ENCODE data around the gene NRROS. TPM values are rescaled to one million over a fixed set of nuclear protein-coding genes. Genes with fewer than 3 reads are reported as not detected.

Gene NRROS
- total and polyA plus RNA-seq, 2 of the 4 experiments (the other 2 are of a cell fraction): 0.10 TPM; not detected in 1

GRCh38 chr3:196707566-196707965 is 68.1 kb downstream of the NRROS start:
- POLR2A ChIA-PET (ENCODE audit: unreplicated experiment): no interaction called here
- H3K27ac ChIP-seq (ENCODE audit: insufficient read depth, low read length): no peak overlapping the region
- intact Hi-C loops (cut with micrococcal nuclease): no loop called here

More at GRCh38 chr3:196707566-196707965, 68.1 kb downstream of the NRROS start:
- no peaks in the 10 kb centered on the region for H4K20me1 ChIP-seq (ENCODE audit: insufficient read depth, low read length)
- dilution Hi-C loops (cut with HindIII; ENCODE audit: low sequenced_read_pairs, unreplicated experiment): no loop called here
- no peaks in the 10 kb centered on the region for H3K9me1 ChIP-seq (ENCODE audit: insufficient read depth, low read length)
- H3K79me1 ChIP-seq (ENCODE audit: low read depth in 1 of 2, low read length in 2 of 2): peaks cover 0 to 7% of the 10 kb centered on the region in 2 experiments; a peak in 1 of 4 replicates
- H2AK9ac ChIP-seq (replicated peaks; ENCODE audit: low read depth, low read length, poor library complexity): no peak overlapping the region
- in situ Hi-C loops (cut with MboI; ENCODE audit: low sequenced_read_pairs): no loop called here
- H4K5ac ChIP-seq (ENCODE audit: low read depth, low read length): no peak overlapping the region
- H3K36me3 ChIP-seq (ENCODE audit: control insufficient read depth, insufficient read depth, low read length): no peaks in the 10 kb centered on the region
- H3K4me2 ChIP-seq (ENCODE audit: low read depth, low read length): no peak overlapping the region
- no peak overlapping the region for H2BK5ac ChIP-seq (ENCODE audit: low read depth, low read length, poor library complexity, severe bottlenecking)
- no peak overlapping the region for H2BK20ac ChIP-seq (ENCODE audit: low read depth, low read length)
- H3K9ac ChIP-seq (ENCODE audit: low read depth, low read length): no peak overlapping the region
- no peak overlapping the region for H3K4me3 ChIP-seq (ENCODE audit: insufficient read depth, low read depth, low read length)
- ATAC-seq (ENCODE audit: low read depth) (no peak), DNase-seq (no peak)
- no peak overlapping the region for H2AK5ac ChIP-seq (ENCODE audit: low read depth, low read length)
- no peak overlapping the region for H4K91ac ChIP-seq (ENCODE audit: insufficient read depth, low read depth, low read length)
- TF ChIP-seq USF2 (IDR thresholded peaks at IDR 0.05; ENCODE audit: low read depth, low read length) (no peak), RAD21 (IDR thresholded peaks at IDR 0.05; ENCODE audit: low read length) (no peak), MAZ (IDR thresholded peaks at IDR 0.05; ENCODE audit: borderline replicate concordance, low read depth, low read length) (no peak), RFX5 (IDR thresholded peaks at IDR 0.05; ENCODE audit: low read depth, low read length) (no peak), NFE2L2 (IDR thresholded peaks at IDR 0.05; ENCODE audit: low read depth, low read length) (no peak), FOS (IDR thresholded peaks at IDR 0.05; ENCODE audit: low read depth, low read length) (no peak), BHLHE40 (IDR thresholded peaks at IDR 0.05; ENCODE audit: low read depth, low read length) (no peak), RCOR1 (IDR thresholded peaks at IDR 0.05; ENCODE audit: insufficient replicate concordance, low read length) (no peak), MAFK (IDR thresholded peaks at IDR 0.05; ENCODE audit: low read depth, low read length) (no peak)
- no peak overlapping the region for H3K23ac ChIP-seq (ENCODE audit: low read depth, low read length)
- H2BK15ac ChIP-seq (ENCODE audit: low read depth, low read length): no peak overlapping the region
- no peak overlapping the region for H2AFZ ChIP-seq (replicated peaks; ENCODE audit: low read length, poor library complexity)
- H3K4ac ChIP-seq (ENCODE audit: low read depth, low read length): no peak overlapping the region
- no peaks in the 10 kb centered on the region for H3K4me1 ChIP-seq (ENCODE audit: control insufficient read depth, insufficient read depth, low read length)
- CTCF ChIA-PET: interaction anchor here (0.8 kb wide), 1 partner anchor 11 kb away, joined by 3 read pairs; no protein-coding TSS in a partner anchor
- no peak overlapping the region for H3K18ac ChIP-seq (ENCODE audit: low read depth, low read length)
- no peak overlapping the region for H3K14ac ChIP-seq (replicated peaks; ENCODE audit: low read depth, low read length)
- no peak overlapping the region for H4K8ac ChIP-seq (ENCODE audit: low read depth in 2 of 2, low read length in 2 of 2)
- no peaks in the 10 kb centered on the region for H3K27me3 ChIP-seq (ENCODE audit: control insufficient read depth, insufficient read depth, low read length)
- no peak overlapping the region for H3K56ac ChIP-seq (ENCODE audit: extremely low read depth, insufficient read depth, low read length)
- no peaks in the 10 kb centered on the region for H3K9me3 ChIP-seq (ENCODE audit: control insufficient read depth, insufficient read depth, low read length)
- WGBS, 2 experiments (ENCODE audit: extremely low coverage in 2 of 2, insufficient read length in 1 of 2): 83% methylated on average over 1 of the region's 8 CpGs; no CpG with 5 or more reads in 1 of the 2 experiments
- BruUV-seq (replicated peaks): no TSS peak
- H2BK120ac ChIP-seq (ENCODE audit: low read depth, low read length): no peak overlapping the region

Measured in IMR-90 (cell line).